Measurements from ENCODE around the gene DDR2.
"Not testable (repeated sequence)": the region's sequence is repeated elsewhere in the genome, so short reads cannot be mapped to it uniquely, and the experiment has no call there.

The DDR2 gene

DNA sequence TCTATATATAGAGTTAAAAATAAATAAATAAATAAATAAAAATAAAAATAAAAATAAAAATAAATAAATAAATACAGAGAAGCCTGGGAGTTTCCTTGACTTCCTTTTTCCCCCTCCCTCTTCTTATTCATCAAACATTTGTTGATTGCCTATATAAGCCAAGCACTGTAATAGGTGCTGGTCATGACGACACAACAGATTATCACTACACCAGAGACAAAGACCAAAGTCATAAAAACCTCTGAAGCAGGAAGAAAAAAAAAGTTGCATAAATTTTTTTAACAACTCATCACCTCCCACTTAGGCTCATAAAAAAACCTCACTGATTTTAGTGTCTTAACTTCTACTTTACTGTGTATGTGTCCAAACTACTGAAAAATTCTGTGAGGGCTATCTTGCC, 95.2 kb downstream of the DDR2 start:
- not testable (repeated sequence) for DNase-seq

DNA sequence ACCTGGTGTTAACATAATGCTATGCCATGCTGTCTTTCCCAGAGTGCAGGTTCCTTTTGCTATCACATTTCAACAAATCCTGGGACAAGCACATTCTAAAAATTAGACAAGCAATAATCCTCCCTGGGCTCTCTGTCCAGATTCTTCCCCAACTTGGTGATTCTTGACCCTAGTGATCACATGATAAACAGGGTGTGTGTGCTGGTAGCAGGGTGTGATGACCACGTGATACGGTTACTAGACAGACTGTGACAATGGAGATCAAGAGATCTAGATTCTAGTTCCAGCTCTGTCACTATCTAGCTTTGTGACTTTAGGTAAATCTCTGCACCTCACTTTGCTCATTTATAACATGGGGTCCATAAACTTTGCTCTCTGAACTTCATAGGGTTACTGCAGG, 96.3 kb downstream of the DDR2 start:
- no peak for DNase-seq

DNA sequence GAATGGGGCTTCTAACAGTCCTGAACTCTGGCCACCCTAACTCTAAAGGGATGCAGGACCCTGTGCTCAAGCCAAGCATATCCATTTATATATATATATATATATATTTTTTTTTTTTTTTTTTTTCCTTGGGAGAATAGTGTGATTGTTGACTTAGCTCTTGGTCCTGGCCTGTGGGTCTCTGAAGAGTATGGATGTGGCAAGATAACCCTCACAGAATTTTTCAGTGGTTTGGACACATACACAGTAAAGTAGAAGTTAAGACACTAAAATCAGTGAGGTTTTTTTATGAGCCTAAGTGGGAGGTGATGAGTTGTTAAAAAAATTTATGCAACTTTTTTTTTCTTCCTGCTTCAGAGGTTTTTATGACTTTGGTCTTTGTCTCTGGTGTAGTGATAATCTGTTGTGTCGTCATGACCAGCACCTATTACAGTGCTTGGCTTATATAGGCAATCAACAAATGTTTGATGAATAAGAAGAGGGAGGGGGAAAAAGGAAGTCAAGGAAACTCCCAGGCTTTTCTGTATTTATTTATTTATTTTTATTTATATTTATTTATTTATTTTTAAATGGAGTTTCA, 97.0 kb downstream of the DDR2 start:
- DNase-seq: not testable (repeated sequence)

DNA sequence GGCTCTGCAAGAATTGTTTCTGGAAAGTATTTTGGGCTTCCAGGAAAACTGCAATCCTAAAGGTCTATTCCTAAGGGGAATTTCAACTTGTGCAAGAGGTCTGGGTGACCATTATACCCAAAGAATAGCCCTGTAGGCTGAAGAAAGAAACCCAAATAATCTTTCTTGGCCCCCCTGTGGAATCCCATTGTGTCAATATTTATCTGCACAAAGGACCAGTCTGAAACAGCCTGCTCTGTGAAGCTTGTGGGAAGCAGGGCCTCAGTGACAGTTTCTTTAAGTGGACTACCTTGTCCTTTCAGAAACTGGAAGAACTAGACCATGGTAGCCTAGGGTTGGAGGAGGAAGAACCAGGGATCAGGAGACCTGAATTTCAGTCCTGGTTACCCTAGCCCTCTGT, 99.8 kb downstream of the DDR2 start:
- no peak for DNase-seq

DNA sequence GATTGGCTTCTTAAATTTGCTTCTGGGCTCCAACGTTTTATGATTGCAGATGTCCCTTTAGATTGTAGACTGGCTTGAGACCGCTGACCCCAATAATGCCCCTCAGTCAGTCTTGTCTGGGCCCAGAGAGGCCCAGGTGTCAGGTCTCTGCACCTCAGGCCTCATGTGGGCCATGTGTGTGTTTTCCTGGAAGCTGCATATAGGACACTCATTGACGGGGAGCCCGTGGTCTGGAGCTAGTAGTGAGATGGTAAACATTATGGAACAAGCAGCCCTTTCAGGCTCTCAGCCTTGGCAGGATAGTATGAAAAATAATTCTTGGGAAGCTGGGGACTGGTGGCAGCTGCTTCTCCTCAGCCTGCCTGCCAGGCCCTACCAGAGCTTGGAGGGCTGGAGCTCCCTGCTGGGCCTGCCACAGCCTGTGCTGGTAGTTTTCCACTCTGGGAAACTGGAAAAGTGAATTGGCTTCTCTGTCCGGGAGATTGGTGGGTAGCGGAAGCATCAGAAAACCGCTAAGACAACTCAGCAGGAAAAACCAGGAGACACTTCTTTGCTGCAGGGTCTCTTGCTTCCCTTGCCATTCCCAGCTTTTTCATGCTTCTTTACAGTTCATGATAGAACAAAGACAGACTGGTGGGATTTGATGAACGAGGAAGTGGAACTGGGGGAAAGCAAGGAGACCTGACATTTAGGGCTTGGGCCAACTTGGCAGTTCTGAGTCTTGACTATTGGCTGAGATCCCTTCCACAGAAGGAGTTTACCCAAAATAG, 100.5 kb downstream of the DDR2 start:
- DNase-seq: no peak

DNA sequence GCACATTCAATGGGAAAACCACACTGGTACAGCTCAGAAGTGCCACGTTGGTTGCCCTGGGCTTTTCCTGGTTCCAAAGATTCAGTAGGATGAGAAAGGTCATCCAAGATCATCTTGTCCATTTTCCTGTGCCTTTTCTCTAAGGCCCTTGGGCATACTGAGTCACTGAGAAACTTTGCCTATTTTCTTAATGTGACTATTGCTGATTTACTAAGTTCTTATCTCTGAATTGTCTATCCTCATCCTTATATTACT, 101.0 kb downstream of the DDR2 start:
- DNase-seq: no peak

DNA sequence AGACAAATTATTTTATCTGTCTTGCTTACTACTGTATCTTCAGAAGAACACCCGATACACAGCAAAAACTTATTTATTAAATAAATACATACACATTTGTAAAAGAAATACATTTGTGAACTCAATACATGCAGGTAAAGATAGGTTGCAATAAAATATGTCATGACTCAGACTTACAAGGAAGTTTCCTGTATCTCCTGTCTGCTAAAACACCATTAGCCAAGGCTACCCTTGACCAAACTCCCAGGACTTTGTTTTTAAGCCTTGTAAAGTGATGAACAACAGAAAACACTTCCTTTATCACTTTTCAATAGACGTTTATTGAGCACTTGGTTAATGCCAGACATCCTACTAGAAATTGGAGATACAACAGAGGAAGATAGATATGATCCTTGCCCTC, 101.8 kb downstream of the DDR2 start:
- no peak for DNase-seq

DNA sequence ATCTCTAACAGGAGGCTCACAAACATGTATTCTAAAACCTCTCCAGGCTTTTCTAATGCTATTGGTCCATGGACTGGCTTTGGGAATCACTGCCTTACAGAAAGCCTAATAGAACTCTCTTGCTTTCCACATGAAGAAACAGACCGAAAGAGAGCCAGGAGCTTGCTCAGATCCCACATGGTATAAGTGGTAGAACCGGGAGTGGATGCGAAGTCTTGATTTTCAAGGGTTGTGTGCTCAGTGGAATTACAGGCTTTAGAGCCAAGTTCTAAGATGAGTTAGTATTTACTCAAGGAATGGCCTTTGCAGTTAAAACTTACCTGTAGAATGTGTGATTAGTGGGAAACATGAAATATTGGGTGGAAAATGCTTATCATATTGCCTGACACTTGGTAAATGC, 103.9 kb downstream of the DDR2 start:
- no peak for DNase-seq

DNA sequence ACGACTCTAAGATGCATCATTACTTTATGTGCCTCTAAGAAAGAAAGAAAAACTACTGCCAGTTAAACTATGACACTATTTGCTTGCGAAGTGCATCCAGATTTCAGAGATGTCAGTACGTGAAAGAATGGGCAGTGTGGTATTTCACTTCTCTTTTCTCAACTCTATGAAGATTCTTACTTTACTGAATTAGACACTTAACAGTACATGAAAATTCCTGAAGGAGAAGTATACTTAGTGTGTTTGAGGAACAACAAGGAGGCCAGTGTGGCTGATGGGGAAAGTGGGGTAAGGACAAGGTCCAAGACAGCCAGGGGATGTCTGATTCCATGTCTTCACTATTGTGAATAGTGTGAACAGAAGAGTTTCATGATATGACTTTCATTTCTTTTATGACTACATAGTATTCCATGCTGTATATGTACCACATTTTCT, 104.4 kb downstream of the DDR2 start:
- no peak for DNase-seq

DNA sequence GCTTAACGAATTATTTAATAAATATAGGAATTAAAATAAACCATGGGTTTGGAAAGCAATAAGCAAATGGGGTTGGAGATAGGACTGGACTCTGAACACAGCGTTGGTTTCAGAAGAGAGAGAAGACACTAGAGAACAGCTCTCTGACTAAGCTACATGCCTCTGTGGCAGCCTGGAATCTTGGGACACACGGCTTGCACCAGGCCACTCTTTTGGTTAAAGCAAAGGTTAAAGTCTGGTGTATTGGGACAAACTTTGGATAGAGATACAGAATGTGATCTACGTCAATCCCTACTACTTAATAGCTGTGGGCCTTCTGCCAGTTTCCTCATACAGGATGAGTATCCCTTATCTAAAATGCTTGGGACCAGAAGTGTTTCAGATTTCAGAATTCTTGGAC, 108.5 kb downstream of the DDR2 start:
- no peak for DNase-seq

DNA sequence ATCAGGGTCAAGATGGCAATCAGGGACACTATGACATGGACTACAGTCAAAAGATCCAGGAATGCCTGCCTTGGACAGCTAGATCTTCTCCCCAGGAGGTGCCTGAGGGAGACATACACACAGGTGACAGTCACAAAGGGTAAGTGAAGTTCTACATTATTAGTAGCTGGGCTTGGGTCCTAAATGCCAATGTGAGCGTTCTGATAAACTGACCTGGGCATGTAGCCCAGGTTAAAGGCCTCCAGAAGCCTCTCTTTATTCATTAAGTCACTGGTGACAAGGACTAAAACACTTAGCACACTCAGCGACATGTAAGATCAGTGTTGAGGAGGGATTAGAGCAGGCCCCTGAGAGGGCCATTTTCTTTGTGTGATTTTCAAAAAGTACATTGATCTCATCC, 109.3 kb downstream of the DDR2 start:
- DNase-seq: no peak

DNA sequence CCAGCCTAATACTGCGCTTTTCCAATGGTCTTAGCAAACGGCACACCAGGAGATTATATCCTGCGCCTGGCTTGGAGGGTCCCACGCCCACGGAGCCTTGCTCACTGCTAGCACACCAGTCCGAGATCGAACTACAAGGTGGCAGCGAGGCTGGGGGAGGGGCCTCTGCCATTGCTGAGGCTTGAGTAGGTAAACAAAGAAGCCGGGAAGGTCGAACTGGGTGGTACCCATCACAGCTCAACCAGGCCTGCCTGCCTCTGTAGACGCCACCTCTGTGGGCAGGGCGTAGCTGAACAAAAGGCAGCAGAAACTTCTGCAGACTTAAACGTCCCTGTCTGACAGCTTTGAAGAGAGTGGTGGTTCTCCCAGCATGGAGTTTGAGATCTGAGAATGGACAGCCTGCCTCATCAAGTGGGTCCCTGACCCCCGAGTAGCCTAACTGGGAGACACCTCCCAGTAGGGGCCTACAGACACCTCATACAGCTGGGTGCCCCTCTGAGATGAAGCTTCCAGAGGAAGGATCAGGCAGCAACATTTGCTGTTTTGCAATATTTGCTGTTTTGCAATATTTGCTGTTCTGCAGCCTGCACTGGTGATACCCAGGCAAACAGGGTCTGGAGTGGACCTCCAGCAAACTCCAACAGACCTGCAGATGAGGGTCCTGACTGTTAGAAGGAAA, 114.1 kb downstream of the DDR2 start:
- DNase-seq: not testable (repeated sequence)

DNA sequence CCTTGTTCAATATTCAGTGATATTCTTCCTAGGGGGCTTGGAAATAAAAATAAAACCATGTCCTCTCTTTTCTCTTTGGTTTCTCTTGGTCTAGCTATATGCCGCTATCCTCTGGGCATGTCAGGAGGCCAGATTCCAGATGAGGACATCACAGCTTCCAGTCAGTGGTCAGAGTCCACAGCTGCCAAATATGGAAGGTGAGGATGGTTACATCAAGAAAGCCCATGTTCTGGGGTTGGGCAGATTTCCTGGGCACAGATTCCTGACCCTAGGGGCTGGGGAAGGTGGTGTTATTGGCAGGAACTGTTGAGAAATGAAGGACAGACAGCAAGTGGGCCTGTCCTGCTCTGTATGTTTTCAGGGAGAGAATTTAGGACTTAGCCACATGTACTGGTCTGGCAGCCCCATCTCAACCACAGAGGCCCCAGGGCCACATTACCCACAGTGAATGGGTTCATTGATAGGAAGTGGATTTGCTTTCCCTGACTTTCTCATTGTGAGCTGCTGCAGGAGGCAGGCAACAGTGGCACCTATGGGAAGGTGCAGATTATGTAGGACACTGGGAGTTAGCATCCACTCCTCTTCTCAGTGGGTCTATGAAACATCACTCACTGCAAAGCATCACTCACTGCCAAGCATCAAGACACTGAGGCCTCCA, 120.9 kb downstream of the DDR2 start:
- no peak for DNase-seq

DNA sequence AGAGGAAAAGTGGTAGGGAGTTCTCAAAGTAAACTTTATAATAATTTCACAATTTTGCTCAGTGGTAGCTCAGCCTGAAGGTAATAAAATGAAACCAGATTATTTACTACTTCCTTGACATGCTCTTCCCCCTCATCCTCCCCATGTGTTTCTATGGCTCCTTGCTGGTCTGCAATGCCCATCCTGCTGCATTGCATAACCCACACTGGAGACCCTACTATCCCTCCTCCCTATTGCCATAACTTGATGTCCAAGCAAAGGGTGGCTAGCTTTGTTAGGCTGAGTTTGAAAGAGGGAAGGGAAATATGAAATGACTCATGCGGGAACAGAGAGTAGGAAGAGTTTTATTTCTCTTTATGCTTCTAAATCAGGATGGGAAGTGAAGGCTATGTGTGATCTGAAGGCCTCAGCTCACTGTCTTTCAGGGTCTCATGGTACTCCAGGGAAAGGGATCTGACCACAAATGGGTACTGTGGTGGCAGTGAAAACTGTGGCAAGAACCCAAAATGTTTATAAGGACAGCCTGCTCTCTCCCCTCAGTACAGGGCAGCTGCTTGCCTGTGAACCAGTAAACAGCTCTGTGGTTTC, 121.8 kb downstream of the DDR2 start:
- DNase-seq: no peak

DNA sequence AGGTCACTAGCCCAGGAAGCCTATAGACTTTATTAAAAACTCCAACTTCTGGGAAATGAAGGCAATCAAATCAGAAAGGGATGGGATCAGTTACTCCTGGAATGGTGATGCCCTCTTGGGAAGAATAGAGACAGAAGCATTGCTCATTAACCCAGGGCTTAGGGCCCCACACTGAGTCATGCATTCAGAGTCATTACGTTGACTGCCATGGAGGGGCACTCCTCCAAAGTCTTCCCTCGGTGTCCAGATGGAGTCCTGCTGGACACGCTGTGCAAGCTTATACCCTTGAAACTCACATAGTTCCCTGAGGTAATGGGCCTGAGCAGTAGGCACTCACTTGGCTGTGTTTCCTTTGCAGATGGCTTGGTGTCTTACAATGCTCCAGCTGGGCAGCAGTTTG, 123.0 kb downstream of the DDR2 start:
- DNase-seq: no peak

DNA sequence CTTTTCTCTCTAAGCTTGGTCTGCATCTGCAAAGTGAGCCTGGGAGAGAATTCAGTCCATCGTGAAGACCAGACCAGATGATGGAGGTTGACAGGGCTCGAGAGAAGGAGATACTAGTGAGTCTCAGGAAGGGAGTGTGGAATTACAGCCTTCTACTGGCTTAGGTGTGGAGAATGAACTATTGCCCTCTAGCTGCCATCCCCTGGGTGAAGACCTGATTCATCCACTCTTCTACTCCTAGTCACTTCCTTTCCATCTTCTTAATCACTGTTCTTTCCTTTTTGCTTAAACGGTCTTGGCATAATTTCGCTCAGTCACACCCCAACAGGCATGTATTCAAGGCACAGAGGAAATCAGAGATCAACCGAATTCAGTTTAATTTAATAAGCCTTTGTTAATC, 124.3 kb downstream of the DDR2 start:
- DNase-seq: no peak

DNA sequence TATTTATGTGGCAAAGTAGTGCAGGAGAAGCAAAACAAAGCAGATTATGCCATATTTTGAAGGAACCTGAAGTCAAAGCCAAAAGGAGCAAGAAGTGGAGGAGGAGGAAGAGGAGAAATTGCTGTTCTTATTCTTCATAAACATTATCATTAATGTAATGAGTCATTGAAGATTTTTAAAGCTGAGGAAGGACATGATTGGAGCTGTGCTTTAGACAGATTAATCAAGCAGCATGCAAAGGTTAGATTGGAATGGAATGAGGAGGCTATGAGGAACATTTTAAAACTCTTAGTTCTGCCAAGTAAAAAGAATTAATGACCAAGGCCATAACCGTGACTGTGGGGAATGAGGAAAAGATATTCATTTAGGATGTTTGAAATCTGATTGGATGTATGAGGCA, 125.2 kb downstream of the DDR2 start:
- DNase-seq: no peak

DNA sequence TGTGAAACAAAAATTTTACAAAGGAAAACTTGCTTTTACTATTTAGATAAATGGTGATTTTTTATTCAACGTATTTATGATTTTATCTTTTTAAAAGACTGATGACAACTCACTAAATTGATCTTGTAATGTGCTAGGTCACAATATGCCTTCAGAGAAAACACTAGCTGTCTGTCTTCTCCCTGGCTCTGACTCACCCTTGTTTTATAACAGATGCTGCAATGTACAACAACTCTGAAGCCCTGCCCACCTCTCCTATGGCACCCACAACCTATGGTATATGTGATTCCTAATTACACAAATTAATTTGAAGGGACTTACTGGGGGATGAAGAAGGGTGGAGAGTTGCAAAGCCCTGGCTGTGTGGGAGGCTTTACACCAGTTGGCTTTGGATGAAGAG, 133.5 kb downstream of the DDR2 start:
- no peak for DNase-seq

DNA sequence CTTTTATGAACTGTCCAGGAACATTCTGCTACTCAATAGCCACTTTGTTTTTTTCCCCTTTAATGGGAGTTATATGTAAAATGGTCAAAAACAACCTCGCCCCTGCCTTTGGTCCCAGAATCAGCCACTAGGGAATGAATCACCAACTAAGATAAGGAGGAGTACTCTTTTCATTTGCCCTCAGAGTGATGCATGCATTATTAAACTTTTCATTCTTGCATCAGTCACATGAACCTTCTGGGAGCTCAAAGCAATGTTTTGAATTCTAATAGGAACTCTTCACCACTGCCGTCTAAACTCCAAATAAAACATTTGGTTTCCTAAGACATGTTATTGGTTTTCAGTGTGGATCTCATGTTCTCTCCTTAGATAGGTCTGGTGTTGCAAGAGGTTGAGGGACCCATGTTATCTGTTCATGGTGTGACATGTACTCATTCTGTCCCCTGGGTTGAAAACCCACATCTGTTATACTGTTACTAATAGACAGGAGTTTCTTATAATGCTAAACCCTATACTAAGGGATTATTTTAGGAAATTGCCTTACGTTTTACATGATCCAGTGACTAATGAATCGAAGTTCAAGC, 140.4 kb downstream of the DDR2 start:
- DNase-seq: no peak

DNA sequence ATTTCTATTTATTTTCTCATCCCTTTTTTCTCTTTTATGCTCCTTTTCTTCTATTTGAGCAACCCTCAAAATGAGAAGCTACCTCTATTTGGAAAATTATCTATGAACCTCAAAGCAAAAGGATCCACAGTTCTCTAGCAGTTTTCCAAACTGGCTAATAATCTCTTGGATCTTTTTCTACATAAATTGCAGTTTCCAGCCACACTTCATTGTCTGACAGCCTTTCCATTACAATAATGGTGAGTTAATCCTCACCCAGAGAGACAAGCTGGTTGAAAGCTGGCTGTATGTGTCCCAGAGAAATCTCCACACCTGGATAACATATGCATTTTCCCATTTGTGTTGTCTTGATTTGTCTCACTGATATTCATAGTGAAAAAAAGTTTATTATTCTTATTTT, 141.7 kb downstream of the DDR2 start:
- no peak for DNase-seq

DNA sequence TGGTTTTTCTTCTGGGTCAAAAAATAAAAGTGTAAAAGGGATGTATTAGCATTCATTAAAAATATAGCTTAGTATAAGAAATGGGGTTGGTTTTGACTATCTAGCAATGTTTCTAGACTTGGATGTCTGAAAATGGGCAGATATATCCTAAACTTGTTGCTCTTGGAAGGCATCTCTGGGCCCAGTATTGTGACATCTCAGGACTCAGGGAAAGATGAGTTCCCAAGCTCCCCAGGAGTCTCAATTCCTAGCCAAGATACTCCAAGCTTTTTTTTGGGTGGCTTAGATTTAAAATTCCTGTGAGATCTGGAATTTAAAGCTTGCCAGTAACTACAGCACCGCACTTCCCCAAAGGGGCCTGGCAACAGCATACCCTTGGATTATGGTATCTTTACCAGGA, 146.8 kb downstream of the DDR2 start:
- no peak for DNase-seq

DNA sequence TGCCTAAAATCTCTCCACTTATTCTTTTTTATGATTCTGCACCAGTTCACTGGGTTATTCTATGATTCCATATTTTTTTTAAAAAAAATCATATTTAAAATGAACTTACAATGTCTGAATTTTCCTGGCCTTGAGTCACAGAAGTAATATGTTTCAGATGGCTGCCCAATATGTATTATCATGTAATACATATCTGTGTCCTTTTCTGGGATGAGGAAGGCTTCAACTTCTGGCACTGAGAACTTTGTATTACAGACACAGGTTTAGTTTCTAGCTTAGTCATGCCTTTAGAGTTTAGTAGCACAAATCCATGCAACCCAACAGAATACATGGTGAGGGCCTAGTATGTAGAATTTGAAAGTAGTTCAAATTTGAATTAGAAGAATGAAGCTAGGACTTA, 150.4 kb downstream of the DDR2 start:
- DNase-seq: no peak

DNA sequence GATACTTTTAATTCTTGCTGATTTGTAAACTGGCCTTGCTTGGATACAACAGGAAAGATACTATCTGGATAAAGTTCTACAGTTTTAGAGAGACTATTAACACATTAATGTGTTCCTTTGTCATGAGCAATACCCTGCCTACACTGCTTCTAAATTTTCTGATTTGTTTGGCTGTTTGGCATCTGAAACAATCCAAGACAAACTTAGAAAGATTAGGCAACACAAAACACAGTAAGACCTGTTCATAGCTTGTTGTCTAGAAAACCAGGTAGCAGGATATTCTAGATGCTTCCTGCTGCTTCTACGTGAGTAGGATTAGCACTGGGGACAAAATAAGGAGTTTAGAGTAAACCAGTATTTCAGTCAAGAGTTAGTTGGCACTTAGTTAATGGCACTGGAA, 152.7 kb downstream of the DDR2 start:
- not testable (repeated sequence) for DNase-seq

Data from hematopoietic multipotent progenitor cell treated with erythropoietin and hydrocortisone succinate and interleukin-3 and kit ligand, for 4 days (in vitro differentiated cells).